GM23338 (cell line): ENCODE results near the gene HLA-F. TPM values are rescaled to one million over a fixed set of nuclear protein-coding genes. Genes with fewer than 3 reads are reported as not detected.

Source experiments
- ATAC-seq: fragments of 200-7000 bp; cut with Tn5 transposase; 3 replicates; pipeline ENCODE4 v1.9.1; 2020
- DNase-seq: peaks from one replicate; pipeline ENCODE4 v3.0.0-alpha.2; 2015; ENCODE audit warnings: low spot score
- H2AFZ ChIP-seq: fragments of 200-600 bp; sonication (generic); 2 replicates; pipeline ENCODE4 v1.8.0; 2016; ENCODE audit warnings: antibody characterized with exemption, mild to moderate bottlenecking, moderate library complexity
- H3F3A ChIP-seq: fragments of 200-600 bp; sonication (generic); replicated peaks from 2 replicates; pipeline ENCODE4 v1.8.0; 2017; ENCODE audit warnings: antibody characterized with exemption, mixed run types, low read depth
- H3K27ac ChIP-seq: fragments of 200-600 bp; sonication (generic); 2 replicates; pipeline ENCODE4 v1.6.1; 2016; ENCODE audit warnings: low read depth
- H3K27me3 ChIP-seq: fragments of 200-600 bp; sonication (generic); 2 replicates; pipeline ENCODE4 v1.8.0; 2016; ENCODE audit warnings: mild to moderate bottlenecking, mixed run types, moderate library complexity; ENCODE audit not compliant: insufficient read depth
- H3K36me3 ChIP-seq: fragments of 200-600 bp; sonication (generic); 2 replicates; pipeline ENCODE4 v1.8.0; 2016; ENCODE audit warnings: mild to moderate bottlenecking; ENCODE audit not compliant: insufficient read depth
- H3K4me1 ChIP-seq: fragments of 200-600 bp; sonication (generic); 2 replicates; pipeline ENCODE4 v1.8.0; 2016; ENCODE audit warnings: mild to moderate bottlenecking, moderate library complexity; ENCODE audit not compliant: insufficient read depth
- H3K4me2 ChIP-seq: fragments of 200-600 bp; sonication (generic); 2 replicates; pipeline ENCODE4 v1.7.1; 2017; ENCODE audit warnings: mixed run types
- H3K4me3 ChIP-seq: fragments of 200-600 bp; sonication (generic); 2 replicates; pipeline ENCODE4 v1.6.1; 2016; ENCODE audit warnings: mixed run types
- H3K79me2 ChIP-seq: fragments of 200-600 bp; sonication (generic); replicated peaks from 2 replicates; pipeline ENCODE4 v1.8.0; 2017; ENCODE audit warnings: mild to moderate bottlenecking; ENCODE audit not compliant: insufficient read depth
- H3K9me2 ChIP-seq: fragments of 200-600 bp; sonication (generic); 2 replicates; pipeline ENCODE4 v1.8.0; 2017; ENCODE audit not compliant: insufficient read depth
- H4K20me1 ChIP-seq: fragments of 200-600 bp; sonication (generic); replicated peaks from 2 replicates; pipeline ENCODE4 v1.8.0; 2017; ENCODE audit warnings: mild to moderate bottlenecking; ENCODE audit not compliant: insufficient read depth
- H3K27ac Mint-ChIP-seq: 2 replicates; pipeline ENCODE4 v1.8.0; 2020; ENCODE audit warnings: inconsistent platforms, mild to moderate bottlenecking, moderate library complexity, mixed read lengths
- H3K27me3 Mint-ChIP-seq: 3 replicates; pipeline ENCODE4 v1.8.0; 2022; ENCODE audit warnings: low read depth, mild to moderate bottlenecking, moderate library complexity, mixed read lengths, inconsistent platforms; ENCODE audit not compliant: insufficient read depth, poor library complexity
- H3K36me3 Mint-ChIP-seq: 3 replicates; pipeline ENCODE4 v1.8.0; 2021; ENCODE audit warnings: low read depth, mild to moderate bottlenecking, inconsistent platforms, moderate library complexity, mixed read lengths
- H3K4me1 Mint-ChIP-seq: 3 replicates; pipeline ENCODE4 v1.8.0; 2020; ENCODE audit warnings: mild to moderate bottlenecking, inconsistent platforms, mixed read lengths
- H3K4me3 Mint-ChIP-seq: 3 replicates; pipeline ENCODE4 v1.8.0; 2021; ENCODE audit warnings: moderate library complexity, mild to moderate bottlenecking, inconsistent platforms, mixed read lengths
- H3K9me3 Mint-ChIP-seq: 3 replicates; pipeline ENCODE4 v1.8.0; 2020; ENCODE audit warnings: moderate library complexity, mild to moderate bottlenecking, inconsistent platforms, mixed read lengths
- CREB1 ChIP-seq: fragments of 250-450 bp; sonication (Bioruptor Pico); IDR thresholded peaks from 2 replicates; pipeline ENCODE4 v1.5.0; 2020; ENCODE audit warnings: low read depth, mild to moderate bottlenecking, moderate library complexity
- CTCF ChIP-seq, 2 experiments: fragments of 200-600 bp in 1 of 2; sonication (generic) in 1 of 2; conservative IDR thresholded peaks; 2 replicates each; pipeline versions ENCODE4 v1.5.1 to v1.6.1; 2016 to 2017; ENCODE audit warnings: antibody characterized with exemption in 2 of 2, low read depth in 2 of 2, mild to moderate bottlenecking in 2 of 2, moderate library complexity in 1 of 2
- ETS1 ChIP-seq: IDR thresholded peaks from 2 replicates; pipeline ENCODE4 v1.6.1; 2016; ENCODE audit warnings: antibody characterized with exemption
- EZH2 ChIP-seq: fragments of 200-600 bp; sonication (generic); IDR thresholded peaks from one replicate; pipeline ENCODE4 v1.8.0; 2017; ENCODE audit warnings: antibody characterized with exemption, mild to moderate bottlenecking, low read depth; ENCODE audit not compliant: unreplicated experiment
- EZH2phosphoT487 ChIP-seq: fragments of 200-600 bp; sonication (generic); IDR thresholded peaks from one replicate; pipeline ENCODE4 v1.8.1; 2018; ENCODE audit warnings: antibody characterized with exemption; ENCODE audit not compliant: unreplicated experiment
- JUNB ChIP-seq: IDR thresholded peaks from one replicate; pipeline ENCODE4 v1.6.1; 2016; ENCODE audit warnings: antibody characterized with exemption; ENCODE audit not compliant: unreplicated experiment
- NANOG ChIP-seq: IDR thresholded peaks from 2 replicates; pipeline ENCODE4 v1.6.1; 2016; ENCODE audit warnings: antibody characterized with exemption, borderline replicate concordance
- POLR2AphosphoS5 ChIP-seq: IDR thresholded peaks from 2 replicates; pipeline ENCODE4 v1.6.1; 2016; ENCODE audit warnings: antibody characterized with exemption, low read depth
- REST ChIP-seq: IDR thresholded peaks from one replicate; pipeline ENCODE4 v1.6.1; 2018; ENCODE audit warnings: antibody characterized with exemption; ENCODE audit not compliant: unreplicated experiment
- STAT1 ChIP-seq: IDR thresholded peaks from one replicate; pipeline ENCODE4 v1.6.1; 2016; ENCODE audit warnings: antibody characterized with exemption; ENCODE audit not compliant: unreplicated experiment
- ZNF114 ChIP-seq: fragments of 250-450 bp; sonication (Bioruptor Pico); IDR thresholded peaks from 2 replicates; pipeline ENCODE4 v1.5.0; 2020; ENCODE audit warnings: mild to moderate bottlenecking, moderate library complexity
- ZNF331 ChIP-seq: fragments of 250-450 bp; sonication (Bioruptor Pico); IDR thresholded peaks from 2 replicates; pipeline ENCODE4 v1.5.0; 2020; ENCODE audit warnings: low read depth, mild to moderate bottlenecking, moderate library complexity
- ZNF462 ChIP-seq: fragments of 250-450 bp; sonication (Bioruptor Pico); IDR thresholded peaks from 2 replicates; pipeline ENCODE4 v1.5.0; 2020; ENCODE audit warnings: mild to moderate bottlenecking, moderate library complexity
- polyA plus RNA-seq: library from polyadenylated mRNA; unstranded; fragments of >200 nt; fragmentation: Nextera tagmentation; extraction: Ambion mirVana; gene quantifications from 2 replicates; pipeline ENCODE4 v1.2.1, GENCODE V29; 2016
- total RNA-seq: library from RNA; depleted of rRNA; stranded (reverse); fragments of >200 nt; shearing (Covaris generic); gene quantifications from 2 replicates; pipeline ENCODE4 v1.2.3, GENCODE V29; 2014

Gene HLA-F
- total and polyA plus RNA-seq, 2 experiments from 2014 or later = 4.4 to 10.4 TPM

- Mint-ChIP-seq H3K27ac (no peak overlapping the region), H3K4me1 (peaks cover 31% of the 10 kb centered on the region), H3K36me3 (peaks cover 4% of the 10 kb centered on the region; the same call in 1 of the 3 replicates), H3K9me3 (peaks cover 6% of the 10 kb centered on the region), H3K4me3 (peak overlapping the region; percentile 85; the same call in 1 of the 3 replicates), H3K27me3 (peaks cover 67% of the 10 kb centered on the region)
- DNase-seq (no peak), ATAC-seq (no peak)
- Histone ChIP-seq H3K9me2 (0 out of 2 replicates have a peak, but pooled peaks cover 4% of the 10 kb centered on the region), H3K36me3 (no peaks in the 10 kb centered on the region), H3K27ac (no peak overlapping the region), H3K4me2 (peak overlapping the region; percentile 88; the same call in 1 of the 2 replicates), H3K4me1 (peaks cover 38% of the 10 kb centered on the region), H3K79me2 (no peaks in the 10 kb centered on the region), H3K27me3 (peaks cover 74% of the 10 kb centered on the region), H3F3A (peaks cover 8% of the 10 kb centered on the region), H4K20me1 (0 out of 2 replicates have a peak, but pooled peaks cover 2% of the 10 kb centered on the region), H3K4me3 (peak overlapping the region; percentile 84), H2AFZ (no peak overlapping the region)
- TF ChIP-seq ZNF462 (CRISPR knock-in tag) = no peak
- TF ChIP-seq ZNF114 (CRISPR knock-in tag) = no peak
- no peak for TF ChIP-seq REST
- TF ChIP-seq EZH2 = no peak
- no peak for TF ChIP-seq CREB1 (CRISPR knock-in tag)
- no peak for TF ChIP-seq ETS1
- TF ChIP-seq STAT1 = no peak
- TF ChIP-seq CTCF (conservative IDR thresholded peaks at IDR 0.05; ENCODE audit: low read depth in 2 of 2) = no peak
- TF ChIP-seq EZH2phosphoT487 = no peak
- TF ChIP-seq POLR2AphosphoS5 = no peak
- TF ChIP-seq NANOG = no peak
- TF ChIP-seq ZNF331 (CRISPR knock-in tag) = no peak
- TF ChIP-seq JUNB = no peak
Measured at GRCh38 chr6:29751480-29751879, 28.2 kb downstream of the HLA-F start.
